HUDEP-2 (cell line): ENCODE data around the gene LOX.

Experiments used
- DNase-seq, 76 experiments: peaks; one replicate each; lab custom pipeline; 2025; ENCODE audit not compliant: unreplicated experiment in 76 of 76; lab: John Stamatoyannopoulos, UW

Gene LOX

DNA sequence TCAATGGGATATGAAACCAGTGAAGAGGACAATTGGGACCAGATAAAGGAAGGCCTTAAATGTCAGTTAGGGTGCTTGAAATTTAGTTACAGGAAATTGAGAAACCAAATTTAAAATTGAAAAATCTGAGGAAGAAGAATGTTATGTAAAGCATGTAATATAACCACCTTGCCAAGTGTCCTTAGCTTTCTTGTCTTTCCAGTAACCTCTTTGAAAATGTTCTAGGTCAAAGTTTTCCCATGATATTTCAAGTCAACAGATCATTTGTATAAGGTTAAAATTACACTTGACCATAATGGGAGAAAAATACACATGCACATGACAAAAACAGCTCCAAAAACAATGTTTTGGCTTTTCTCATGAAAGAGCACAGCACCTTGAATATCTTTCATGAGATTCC lies 21.1 kb downstream of the LOX start:
- no peak for DNase-seq

DNA sequence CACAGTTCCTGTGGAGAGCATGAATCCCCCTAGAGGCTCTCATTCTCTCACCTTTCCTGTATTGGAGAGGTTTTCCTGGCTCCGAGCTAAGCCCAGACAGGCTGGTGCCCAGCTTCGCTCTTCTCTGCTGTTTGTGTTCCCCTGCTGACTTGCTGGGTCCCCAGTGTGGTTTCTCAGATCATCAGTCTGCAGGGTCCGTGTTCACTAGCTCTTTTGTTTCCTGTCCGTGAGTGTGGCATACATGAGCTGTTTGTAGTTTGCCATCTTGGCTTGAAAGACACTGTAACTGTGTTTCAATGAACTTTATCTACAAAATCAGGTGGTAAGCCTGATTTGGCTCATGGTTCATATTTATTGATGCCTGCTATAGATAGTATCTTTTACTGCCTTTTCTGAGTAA lies 23.8 kb downstream of the LOX start:
- DNase-seq, result no peak

DNA sequence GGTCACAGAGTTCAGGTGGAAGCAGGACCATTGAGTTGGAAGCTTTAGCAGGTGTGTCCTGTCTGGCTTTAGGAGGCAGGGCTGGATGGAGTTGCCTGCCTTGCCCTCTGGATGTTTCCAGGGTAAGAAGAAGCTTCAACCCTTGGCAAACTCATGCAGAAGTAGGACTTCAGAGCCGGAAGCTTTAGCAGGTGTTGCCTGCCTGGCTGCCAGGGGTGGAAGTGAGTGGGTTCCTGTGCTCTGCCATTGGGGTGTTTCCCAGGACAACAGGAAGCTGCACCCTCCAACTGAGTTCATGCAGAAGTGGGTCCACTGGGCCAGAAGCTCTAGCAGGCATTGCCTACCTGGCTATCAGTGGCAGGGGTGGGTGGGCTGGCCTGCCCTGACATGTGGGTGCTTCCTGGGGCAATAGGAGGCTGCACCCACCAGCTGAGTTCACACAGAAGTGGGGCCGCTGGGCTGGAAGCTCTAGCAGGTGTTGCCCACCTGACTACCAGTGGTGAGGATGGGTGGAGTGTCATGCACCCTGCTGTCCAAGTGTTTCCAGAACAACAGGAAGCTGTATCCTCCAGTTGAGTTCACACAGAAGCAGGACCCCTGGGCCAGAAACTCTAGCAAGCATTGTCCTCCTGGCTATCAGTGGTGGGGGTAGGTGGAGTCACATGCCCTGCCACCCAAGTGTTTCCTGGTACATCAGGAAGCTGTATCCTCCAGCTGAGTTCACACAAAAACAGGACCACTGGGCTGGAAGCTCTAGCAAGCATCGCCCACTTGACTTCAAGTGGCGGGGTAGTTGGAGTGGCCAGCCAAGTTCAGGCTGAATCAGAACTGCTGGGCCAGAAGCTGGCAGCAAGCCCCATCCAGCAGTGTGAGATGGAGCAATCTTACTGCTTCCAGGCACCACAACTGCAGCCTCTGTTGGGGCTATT lies 24.6 kb downstream of the LOX start:
- DNase-seq, result no peak

DNA sequence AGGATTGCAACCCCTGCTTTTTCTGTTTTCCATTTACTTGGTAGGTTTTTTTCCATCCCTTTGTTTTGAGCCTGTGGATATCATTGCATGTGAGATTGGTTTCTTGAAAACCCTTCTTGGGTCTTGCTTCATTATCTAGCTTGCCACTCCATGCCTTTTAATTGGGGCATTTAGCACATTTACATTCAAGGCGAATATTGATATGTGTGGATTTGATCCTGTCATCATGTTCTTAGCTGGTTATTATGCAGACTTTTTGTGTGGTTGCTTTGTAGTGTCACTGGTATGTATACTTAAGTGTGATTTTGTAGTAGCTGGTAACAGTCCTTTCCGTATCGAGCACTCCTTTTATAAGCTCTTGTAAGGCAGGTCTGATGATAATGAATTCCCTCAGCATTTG lies 26.5 kb downstream of the LOX start:
- DNase-seq, result no peak

DNA sequence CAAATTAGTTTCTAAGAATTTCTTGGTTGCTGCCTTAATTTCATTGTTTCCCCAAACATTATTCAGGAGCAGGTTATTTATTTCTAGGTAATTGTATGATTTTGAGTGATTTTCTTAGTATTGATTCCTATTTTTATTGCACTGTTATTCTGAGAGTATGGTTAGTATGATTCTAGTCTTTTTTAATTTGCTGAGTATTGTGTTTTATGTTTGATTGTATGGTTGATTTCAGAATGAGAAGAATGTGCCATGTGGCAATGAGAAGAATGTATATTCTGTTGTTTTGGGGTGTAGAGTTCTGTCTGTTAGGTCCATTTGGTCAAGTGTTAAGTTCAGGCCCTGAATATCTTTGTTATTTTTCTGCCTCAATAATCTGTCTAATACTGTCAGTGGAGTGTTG lies 27.1 kb downstream of the LOX start:
- DNase-seq, result no peak

DNA sequence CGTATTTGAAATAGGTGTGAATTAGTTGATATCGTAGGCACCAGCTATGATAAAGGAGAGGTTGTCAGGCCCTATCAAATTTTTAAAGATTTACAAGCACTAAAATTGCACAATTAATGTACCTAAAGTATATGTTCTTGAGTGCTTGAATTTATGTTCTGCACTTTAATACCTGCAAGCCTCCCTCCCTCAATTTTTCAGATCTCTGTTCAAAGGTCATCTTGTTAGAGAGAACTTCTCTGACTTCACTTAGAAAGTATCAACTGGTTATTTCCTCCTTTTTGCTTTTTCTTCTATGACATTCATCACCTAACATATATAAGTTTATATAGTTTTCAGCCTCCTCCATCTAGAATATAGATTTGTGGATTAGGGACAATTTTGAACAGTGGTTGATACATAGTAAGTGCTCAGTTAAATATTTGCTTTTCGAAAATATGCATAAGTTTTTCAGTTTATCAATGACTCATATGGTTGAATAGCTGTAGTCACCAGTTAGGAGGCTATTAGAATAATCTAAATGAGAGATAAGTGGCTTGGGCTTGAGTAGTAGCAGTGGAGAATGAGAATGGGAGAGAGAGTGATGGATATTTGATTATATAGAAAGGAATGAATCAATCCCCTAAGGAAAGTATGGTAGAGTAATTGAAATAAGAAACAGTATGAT lies 37.3 kb downstream of the LOX start:
- no peak for DNase-seq

DNA sequence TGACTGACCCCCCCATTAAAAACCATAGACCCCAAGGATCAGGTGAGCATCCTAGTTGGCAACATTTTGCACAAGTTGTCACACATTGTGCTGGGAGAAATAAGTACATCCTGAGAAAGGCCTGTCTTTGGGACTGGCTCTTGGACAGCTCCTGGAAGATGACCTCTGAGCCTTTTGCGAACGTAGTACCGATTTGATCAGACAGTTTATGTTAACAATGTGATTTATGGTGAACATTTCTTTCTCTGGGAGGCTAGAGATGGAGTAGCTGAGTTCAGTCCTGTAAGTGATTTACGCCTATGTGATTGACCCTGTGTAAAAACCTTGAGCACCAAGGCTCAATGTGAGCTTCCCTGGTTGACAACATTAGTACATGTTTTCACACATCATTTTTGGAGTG lies 41.7 kb downstream of the LOX start:
- DNase-seq, result no peak

DNA sequence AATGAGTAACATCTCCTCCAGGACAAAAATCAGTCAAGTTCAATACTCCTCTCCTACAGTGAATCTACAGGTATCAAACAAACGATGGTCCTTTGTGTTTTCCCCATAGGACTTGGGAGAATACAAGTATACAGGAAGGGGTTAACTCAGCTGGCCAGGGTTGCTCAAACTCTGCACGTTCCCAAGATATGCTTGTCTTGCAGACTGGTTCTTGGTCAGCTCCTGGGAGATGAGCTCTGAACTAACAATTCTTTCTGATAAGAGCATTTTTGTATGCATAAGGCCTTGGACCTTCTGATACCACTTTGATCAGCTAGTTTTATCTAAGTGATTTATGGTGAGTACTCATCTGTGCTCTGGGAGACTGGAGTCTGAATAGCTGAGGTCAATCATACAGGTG lies 42.1 kb downstream of the LOX start:
- DNase-seq, result no peak

DNA sequence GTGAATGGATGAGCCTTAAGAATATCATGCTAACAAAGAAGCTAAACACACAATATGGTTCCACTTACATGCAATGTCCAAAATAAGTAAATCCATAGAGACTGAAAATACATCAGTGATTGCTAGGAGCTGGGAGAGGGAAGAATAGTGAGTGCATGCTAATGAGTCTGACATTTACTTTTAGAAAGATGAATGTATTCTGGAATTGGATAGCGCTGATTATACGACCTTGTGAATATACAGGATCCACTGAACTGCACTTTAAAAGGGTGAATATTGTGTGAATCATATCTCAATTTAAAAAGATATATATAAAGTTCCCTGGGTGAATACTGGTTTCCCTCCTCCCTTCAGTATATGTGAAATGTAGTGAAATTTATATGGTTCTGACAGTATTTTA lies 46.2 kb downstream of the LOX start:
- DNase-seq, result no peak

DNA sequence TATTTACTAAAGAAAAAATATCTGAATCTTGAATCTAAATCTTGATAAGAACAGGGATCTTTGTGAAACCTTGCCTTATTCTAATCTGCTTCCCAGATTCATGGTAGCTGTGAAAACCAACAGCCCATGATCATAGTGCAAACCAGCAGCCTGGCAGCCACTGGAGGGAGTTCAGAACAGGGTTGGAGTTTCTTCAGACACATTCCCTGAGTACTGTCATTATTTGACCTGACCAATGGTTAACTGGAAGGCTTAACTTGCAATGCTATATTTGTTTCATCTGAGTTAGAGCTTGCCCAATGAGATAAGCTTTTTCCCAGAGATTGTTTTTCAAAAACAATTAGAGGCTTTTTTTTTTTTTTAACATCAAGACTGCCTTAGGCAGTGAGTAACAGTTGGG lies 47.8 kb downstream of the LOX start:
- DNase-seq, result no peak

DNA sequence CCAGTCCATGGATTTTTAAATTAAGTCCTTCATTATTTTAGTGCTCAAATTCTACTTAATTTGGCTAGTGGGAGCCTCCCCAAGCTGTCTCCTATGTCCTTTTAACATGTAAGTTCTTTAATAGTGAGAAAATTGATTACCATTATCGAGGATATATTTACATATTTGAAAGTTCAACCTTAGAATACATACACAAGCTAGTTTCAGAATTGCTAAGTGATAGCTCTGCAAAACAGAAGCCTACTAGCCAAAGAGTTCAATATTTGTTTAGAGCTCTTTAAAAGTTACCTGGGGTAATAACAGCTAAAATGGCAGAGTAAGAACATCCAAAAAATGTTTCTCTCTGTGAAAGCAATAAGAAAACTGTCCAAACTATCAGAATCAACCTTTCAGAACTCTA lies 48.2 kb downstream of the LOX start:
- no peak for DNase-seq

DNA sequence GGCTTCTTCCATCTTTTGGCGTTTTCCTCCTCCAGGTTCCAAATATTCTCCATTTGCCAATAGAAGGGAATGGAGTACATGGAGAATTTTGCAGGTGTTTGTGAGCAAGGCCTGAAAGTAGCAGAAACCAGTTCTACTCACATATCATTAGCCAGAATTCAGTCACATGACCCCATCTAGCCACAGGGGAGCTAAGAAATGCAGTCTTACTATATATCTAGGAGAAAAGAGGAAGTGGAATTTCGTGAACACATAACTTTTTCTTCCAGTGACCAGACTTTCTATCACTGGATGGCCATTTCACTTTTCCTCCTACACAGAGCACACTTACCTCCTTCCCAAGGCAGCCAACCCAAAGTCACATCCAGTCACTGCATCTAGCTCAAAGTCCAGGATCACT lies 55.1 kb downstream of the LOX start:
- DNase-seq, result no peak

DNA sequence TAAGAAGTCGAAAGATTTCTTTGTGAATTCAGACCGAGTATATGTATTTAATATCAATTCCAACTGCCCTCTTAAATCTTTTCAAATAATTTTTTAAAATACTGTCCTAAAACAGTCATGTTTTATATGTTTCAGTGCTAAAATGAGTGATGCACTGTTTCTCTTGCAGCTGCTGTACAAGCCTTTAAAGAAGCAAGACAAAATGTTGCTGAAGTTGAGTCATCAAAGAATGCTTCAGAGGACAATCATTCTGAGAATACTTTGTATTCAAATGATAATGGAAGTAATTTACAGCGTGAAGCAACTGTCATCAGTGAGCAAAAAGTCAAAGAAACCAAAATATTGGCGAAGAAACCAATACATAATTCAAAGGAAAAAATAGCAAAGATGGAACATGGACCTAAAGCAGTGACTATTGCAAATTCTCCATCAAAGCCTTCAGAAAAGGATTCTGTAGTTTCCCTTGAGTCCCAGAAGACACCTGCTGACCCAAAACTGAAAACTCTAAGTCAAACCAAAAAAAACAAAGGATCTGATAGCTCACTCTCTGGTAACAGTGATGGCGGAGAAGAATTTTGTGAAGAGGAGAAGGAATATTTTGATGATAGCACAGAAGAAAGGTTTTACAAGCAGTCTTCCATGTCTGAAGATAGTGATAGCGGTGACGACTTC lies 58.0 kb downstream of the LOX start:
- no peak for DNase-seq

DNA sequence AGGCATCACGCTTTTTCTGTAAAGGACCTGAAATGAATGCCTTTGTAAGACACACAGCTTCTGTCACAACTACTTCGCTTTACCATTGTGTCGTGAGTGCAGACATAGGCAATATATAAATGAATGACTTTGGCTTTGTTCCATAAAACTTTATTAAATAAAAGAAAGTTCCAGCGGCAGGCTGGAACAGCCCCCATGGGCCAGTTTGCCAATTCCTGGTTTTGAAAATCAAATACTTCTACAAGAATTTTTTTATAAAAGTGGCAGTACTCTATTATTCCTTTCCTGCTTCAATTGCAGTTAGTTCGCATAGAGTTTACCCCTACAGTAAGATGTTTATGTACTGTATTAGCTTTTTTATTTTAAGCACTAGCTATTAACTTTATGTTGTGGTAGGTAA lies 62.6 kb downstream of the LOX start:
- no peak for DNase-seq

DNA sequence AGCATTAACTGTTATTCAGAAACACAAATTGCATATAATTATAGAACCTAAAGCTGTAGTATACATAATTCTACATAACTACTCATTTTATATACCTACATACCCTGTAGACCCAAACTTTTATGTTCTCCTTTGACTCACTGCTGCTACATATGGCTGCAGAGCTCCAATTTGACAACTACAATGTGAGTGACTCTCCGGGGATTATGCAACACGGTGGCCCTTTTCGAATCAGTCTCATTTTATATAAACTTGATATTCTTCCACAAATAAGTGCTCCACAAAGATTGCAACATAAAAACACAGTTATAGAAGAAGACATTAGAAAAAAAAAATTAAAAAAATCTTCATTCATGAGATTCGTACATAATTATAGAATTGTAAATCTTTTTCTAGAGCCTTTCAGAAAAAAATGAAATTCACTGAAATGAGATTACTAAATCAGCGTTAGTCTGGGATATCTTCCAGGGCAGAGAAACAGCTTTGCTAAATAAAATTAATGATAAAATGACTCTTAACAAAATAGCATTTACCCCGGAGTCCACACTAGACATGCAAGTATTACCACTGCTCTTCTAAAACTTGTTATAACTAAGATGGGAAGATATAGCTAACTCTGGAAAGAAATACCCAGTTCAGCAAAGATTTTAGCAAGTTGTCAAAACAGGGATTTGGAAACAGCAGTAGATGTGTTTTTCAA lies 63.7 kb downstream of the LOX start:
- DNase-seq, result no peak
